GM19452 (cell line): Measurements from ENCODE around the gene RALGPS1.

Experiments used
- ATAC-seq: cut with Tn5 transposase; IDR thresholded peaks from one replicate; pipeline ENCODE4 v1.9.1; 2021; ENCODE audit not compliant: unreplicated experiment

The RALGPS1 gene

DNA sequence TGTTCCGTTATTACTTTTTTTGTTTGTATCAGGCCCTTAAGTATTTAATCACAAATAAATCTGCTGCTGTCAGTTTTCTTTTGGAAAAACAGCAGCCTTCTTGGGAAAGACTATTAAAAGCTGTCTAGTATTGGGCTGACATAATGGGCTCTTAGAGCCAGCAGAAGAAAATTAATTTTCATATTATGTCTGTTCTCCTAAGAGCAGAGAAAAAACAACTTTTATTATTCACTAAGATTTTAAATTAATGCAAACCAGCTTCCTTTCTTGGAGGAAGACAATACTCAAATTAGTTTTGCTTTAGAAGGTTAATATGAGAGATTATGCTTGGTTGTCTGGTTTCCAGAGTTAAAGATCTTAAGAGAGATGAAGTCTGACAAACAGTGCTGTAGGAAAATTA is 319.4 kb downstream of the RALGPS1 start:
- ATAC-seq, result no peak

DNA sequence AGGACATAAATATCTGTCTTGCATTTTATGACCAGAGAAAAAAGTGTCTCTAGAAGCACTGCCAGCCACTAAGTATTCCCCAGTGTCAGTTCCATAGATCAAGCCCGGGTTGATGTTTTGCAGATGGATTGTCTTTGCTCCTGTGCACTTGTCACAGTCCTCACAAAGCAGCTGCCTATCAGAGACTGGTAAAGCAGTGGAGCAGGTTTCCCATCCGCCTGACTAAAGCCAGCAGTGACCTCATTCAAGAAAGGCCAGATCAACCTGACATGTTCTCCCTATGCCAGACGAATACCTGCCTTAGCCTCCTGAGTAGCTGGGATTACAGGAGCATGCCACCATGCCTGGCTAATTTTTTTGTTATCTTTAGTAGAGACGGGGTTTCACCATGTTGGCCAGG is 323.2 kb downstream of the RALGPS1 start:
- no peak for ATAC-seq

DNA sequence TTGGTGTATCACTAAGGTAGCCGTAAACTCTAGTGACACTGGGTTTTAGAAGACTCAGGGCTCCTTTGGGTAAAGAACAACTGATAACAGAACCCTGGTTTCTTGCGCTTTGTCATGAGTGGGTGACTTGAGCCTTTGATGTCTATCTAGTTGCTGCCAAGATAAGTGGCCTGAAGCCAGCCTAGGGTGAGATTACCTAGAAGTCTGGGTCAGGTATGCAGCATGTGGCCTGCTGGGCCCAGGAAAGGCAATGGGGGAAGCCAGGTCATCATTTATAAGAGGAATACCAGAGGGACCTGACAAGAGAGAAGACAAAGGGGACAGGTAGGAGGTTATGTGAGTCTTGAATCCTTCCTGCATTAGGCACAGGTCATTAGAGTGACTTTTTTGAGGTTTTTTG is 326.8 kb downstream of the RALGPS1 start:
- ATAC-seq, result no peak

DNA sequence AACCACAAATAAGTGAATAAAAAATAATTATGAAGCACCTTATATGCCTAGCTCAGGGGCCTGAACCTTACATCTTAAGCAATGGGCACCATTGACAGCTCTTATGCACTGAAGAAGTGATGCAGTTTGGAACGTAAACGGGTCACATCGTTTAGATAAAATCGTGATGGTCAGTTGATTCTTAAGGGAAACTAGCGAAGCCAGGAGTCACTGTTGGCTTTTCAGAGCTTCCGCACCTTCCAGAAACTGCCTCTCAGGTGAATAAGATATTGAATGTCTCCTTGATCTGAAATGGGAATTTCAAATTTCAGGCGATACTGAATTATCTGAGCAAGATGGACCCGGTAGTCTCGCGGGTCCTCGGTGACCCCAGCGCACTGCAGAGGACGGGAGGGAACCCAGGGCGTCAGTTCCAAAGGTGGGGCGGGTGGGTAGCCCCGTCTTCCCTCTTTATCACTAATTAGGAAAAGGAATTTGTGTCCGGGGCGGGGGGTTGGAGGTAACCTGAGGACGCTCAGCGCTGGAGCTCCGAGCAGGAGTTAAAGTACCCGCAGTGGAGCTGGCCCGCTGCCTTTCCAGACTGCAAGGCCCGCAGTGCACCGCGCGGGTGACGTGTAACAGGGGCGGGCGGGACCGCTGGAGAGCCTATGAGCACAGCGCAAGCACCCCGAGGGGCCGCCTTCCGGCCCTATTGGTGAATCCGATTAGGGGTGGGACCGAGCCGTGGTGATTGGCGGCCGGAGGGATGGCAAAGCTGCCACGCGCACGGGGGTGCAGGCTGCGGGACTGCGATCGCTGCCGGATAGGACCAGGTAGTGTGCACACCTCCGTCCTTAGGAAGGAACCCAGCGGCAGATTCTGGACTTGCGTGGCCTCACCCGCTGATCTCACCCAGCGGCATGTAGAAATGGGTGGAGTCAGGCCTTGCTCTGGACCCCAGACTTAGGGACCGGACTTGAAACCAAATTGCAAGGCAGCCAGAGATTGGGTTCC is 330.3 kb downstream of the RALGPS1 start:
- ATAC-seq, result peak; percentile 100

DNA sequence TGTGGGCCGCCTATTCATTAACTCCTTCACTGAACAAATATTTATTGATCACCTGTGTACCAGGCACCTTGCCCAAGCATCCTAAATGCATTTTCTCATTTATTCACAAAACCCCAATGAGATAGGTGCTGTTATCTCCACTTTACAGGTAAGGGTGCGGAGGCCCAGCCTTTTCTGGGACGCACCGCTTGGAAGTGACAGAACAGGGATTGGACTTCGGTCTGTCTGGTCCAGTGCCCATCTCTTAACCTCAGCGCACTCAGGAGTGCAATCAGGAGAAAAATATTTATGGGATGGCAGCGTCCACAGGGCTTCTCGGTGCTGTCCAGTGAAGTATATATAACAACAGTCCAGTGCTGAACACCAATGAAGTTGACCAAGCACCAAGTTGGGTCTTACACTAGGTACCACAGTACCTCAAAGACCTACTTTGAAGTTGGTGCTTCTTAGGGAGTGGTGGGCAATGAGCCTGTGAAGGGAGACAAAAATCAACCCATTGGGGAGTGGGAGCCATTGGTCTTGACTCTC is 331.1 kb downstream of the RALGPS1 start:
- ATAC-seq, result no peak

DNA sequence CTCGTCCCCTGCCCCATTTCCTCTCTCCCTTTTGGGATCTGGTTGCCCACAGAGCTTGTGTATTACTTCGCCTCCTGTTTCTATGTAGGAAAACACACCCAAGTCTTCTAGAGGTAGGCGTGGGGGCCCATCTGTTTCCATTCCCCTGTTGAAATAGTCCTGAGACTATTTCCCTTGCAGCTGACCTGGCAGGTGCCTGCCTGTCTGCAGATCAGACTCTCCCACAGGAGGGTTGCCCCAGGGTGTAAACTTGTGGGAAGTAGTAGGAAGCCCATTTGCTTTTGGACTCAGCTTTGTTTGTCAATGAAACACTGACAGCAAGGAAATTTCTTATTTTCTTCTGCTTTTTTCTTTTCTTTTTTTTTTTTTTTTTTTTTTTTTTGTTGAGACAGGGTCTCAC is 333.7 kb downstream of the RALGPS1 start:
- ATAC-seq, result no peak

DNA sequence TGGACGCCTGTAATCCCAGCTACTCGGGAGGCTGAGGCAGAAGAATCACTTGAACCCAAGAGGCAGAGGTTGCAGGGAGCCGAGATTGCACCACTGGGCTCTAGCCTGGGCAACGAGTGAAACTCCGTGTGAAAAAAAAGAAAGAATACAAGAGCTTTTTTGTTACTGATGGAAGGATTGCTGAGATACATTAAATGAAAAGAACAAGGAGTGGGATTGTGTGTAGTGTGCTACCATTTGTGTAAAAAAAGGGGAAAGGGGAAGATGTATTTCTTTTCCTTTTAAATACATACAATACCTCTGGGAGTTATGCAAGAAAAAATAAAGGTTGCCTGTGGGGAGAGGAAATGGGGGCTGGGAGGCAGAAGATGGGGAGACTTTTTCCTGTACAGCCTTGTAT is 335.3 kb downstream of the RALGPS1 start:
- ATAC-seq, result no peak

DNA sequence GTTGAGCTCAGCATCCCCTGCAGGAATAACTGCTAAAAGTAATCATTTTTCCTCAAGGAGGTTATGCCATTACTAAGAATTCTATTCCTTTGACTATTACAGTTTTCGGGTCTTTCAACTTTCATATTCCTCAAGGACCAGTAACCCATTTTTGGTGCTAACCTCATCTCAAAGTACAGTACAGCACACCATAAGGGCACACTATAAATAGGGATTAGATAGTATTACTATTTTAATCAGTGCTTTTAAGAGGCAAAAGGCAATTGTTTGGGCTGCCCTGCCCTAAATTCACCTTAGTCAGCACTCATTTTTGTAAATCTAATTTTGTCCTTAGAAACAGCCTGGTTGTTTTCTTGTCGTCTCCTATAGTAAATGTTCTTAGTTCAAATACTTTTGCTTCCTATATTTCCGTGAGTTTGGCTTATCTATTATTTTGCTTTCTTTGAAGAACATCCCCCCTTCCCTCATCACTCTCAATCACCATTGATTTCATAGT is 336.4 kb downstream of the RALGPS1 start:
- ATAC-seq, result no peak

DNA sequence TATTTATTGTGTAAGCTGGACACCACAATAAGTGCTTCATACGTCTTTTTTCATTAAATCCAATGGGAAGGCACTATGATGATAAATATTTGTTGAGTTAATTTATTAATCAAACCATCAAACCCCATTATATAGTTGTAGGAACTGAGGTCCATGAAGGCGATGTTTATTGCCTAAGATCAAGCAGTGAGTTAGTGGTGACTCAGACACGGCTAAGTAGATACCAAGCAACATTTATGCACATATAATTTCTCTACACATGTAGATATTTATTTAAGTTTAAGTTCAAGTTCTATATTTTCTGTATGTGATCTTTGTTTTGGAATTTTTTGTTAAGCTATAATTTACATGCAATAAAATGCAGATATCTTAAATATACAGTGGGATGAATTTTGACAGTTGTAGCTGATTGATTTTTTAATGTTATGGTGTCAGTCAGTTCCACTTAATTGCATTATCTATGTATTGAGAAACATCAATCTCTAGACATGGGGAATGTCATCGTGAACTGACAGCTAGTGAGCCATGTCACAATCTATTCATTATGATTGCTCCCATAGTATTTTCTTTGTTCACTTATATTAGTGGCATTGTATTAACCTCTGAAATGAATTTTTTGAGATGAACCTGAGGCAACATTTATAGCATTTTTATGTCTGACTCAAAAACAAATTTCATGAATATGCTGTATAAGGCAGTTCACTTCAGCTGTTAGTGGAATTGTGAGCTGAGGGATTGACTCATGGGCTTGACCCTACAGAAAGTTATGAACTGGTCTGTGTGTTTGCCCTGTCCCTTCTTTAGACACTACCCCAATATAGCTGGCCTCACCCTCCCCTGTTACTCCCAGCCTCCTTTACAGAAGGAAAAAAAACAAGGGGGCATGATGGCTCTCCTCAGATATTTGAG is 338.1 kb downstream of the RALGPS1 start:
- no peak for ATAC-seq

DNA sequence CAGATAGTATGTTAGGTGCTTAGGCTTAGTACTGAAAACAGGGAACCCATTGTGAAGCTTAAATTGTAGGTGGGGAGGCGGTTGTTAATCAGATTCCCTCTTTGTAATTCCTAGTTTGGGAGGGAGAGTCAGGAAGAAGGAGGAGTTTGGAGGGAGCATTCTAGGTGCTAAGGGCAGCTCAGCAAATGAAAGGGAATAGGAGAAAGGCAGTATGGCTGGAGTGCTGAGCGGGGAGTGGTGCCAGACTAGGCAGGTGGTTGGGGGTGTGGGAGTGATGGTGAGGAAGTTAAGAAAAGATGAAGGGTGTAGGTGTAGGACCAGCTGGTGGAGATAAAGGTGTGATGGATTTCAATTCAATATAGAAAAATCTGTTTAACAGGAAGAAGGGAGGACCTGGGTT is 338.9 kb downstream of the RALGPS1 start:
- ATAC-seq, result no peak

DNA sequence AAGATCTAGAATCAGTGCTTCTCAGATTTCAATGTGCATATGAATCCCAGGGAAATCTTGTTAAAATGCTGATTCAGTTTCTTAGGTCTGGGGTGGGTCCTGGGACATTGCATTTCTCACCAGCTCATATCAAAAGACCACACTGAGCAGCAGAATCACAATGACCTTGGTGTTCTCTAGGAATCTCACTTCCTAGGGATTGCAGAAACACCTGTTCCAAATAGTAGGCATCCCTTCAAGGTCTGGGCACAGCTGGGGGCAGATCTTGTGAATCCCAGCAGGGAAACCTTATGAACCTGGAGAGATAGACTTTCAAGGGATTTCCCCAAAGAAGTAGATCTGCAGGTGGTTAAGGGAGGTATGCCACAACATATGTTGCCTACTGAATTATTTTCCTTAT is 341.1 kb downstream of the RALGPS1 start:
- ATAC-seq, result no peak

DNA sequence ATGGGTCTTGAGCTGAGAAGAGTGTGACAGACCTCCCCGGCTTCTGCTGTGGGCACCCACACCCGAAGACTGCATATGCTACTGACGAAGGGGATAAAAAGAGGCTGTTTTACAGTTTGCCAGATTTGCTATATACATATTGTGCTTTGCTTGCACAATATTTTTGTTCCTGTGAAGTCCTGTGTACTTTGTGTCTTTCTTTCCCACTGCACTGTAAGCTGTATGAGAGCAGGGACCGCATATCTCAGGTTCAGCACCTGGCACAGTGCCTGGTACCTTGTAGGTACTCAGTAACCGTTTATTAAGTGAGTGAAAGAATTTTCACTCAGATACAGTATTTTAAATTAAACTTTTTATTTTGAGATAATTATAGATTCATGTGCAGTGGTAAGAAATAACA is 341.7 kb downstream of the RALGPS1 start:
- ATAC-seq, result no peak

DNA sequence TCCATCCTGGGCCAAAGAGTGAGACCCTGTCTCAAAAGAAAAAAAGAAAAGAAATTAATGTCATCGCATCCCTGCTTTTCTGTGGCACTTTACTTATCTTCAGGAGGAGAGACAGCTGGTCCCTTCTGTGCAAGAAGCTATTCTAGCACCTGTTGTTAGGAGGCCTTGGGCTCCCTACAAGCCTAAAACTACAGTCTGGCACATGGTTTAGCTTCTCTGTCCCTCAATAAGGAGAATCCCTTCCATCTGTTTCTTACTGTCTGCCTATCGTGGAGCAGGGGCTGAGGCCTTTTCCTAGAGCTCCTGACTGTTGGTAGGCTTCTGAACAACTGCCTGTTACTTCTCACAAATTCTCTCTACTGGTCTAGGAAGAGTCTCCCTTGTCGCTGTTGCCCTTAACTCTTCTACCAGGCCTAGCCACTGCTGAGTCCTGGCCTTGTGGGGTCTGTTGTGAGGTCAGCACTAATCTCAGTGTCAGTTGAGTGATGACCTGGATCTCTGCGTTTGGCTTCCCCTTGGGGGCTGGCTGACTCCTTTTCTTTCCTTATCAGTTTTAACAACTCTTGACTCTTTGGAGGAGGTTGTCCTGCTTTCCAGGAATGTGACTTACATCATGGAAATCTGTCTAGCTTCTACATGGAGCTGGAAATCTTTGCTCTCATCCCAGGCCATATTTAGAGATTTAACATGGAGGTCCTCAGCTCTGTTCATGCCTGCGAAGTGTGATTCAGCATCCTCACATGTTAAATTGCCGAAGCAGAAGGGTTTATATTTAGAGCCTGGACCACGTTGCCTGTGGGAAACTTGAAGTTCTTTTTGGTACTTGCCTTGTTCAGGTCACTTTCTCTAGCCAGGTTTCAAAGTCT is 344.3 kb downstream of the RALGPS1 start:
- no peak for ATAC-seq

DNA sequence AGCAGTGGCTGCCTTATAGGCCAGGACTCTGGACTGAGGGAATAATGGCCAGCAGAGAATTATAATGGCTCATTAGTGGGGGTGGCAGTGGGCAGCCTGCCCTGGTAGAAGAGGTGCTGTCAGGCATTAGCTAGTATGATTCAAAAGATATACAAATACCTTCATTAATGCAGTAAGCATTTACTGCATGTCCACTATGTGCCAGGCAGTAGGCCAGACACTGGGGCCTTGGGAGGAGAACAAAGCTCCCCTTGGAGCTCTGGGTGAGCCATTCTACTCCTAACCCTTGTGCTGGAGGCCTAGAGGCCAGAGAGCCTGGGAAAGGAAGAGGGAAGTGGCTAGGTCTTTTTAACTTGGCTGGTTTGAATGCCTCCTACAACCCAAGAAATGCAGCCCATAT is 348.0 kb downstream of the RALGPS1 start:
- ATAC-seq, result no peak

DNA sequence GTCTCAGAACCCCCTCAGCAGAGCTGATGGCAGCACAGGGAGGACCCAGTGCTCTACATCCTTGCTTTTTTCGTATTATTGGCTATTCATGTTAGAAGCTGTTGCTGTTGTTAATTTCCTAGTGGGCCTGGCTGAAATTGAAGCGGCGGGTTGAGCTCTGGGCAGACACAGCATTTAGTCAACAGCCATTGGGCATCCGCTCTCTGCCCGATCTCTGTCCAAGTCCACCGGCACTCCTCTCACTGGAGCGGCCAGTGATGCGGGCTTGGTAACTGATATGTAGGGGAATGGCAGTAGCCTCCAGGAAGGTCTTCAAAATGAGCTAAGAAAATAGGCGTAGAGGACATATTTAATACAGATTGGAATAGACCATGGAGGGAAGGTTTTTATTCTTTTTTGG is 348.7 kb downstream of the RALGPS1 start:
- no peak for ATAC-seq

DNA sequence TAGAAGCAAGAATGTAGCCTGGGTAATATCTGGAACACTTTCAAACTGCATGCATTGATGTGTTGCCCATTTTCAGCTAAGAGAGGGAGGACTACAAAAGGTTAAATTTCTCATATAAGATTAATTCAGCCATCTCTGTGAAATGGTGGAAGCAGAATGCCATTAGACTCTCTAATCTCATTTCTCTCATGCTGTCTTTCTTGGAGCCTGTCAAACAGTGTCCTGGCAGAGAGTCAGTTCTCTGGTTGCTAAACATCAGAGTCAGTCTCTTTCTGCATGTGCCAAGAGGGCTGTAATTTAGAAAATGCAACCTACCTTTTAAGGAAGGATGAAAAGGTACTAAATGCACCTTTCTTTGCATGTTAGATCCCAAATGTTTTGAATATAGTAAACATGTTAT is 349.1 kb downstream of the RALGPS1 start:
- no peak for ATAC-seq

DNA sequence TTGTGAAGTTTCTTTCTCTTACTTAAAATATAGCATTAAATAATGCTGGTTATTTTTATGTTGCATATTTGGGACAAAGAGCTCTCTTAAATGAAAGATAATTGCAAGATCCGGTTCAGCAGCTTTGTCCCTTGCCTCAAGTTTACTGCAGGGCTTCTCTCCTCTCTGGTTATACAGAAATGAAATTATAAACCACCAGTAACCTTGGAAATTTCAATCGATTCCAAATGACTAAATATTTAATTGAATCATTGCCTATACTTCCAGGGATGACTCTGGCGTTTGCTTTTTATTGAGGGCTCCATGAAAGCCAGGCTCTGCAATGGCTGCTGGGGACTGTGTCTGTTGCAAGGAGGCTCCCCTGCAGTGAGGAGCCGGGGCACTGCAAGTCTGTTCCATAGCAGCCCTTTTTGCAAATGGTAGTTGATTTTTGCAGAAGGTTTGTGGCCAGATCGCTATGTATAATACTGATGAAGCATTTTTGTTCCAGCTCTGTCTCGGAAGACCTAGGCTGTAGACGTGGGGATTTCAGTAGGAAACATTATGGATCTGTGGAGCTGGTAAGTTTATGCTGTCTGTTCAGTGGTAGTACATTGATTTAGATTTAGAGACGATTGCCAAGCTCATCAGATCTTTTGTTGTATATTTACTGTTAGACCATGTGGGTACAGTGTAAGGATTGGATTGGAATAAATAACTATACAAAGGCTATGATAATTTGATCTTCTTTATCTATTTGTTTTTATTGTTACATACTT is 350.1 kb downstream of the RALGPS1 start, which contains the start of gene GARNL3:
GARNL3 (plus strand) TSS at position 313 of the 758 bp plus-strand sequence; CDS start at position 417, 104 bp downstream.
- no peak for ATAC-seq

DNA sequence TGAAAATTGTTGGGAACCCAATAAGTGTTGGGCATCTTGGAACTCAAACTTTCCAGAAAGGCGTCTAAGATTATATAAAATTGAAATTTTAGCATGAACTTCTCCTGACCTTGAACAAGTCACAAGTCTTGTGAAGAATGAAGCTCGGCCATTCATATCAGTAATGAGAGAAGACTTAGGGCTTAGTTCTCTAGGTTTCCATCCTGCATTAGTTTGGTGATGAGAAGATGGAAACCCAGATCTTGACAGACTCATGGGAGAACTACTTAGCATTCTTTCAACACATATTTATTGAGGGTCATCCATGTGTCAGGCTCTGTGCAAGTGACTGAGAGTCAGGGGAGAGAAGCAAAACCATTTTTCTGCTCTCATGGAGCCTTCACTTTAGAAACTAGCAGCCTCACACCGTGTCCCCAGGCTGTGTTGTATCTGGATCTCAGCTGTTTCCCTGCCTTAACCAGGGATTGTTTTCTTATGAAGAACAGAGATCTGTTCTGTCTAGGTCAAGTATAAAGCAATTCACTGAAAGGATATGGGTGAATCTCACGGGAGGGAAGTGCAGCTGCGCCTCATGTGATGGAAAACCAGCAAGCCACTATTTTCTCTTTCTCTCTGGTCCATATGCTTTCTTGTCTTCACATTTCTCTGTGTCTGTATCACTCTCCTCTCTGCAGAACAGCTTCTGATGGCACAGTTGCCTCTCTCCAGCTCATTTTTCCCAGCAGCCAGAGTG is 353.4 kb downstream of the RALGPS1 start:
- no peak for ATAC-seq

DNA sequence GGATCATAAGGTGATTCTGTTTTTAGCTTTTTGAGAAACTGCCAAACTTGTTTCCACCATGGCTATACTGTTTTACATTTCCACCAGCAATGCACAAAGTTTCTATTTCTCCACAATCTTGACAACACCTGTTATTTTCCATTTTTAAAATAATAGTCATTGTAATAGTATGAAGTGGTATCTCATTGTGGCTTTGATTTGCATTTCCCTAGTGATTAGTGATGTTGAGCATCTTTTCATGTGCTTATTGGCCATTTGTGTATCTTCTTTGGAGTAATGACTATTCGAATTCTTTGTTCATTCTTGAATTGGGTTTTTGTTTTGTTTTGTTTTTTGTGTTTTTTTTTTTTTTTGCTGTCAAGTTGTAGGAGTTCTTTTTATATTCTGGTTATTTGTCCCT is 354.9 kb downstream of the RALGPS1 start:
- ATAC-seq, result no peak
